ENCODE measurements around the gene SAYSD1. TPM values are rescaled to one million over a fixed set of nuclear protein-coding genes. Genes with fewer than 3 reads are reported as not detected.

SAYSD1 gene
- total and polyA plus RNA-seq, 9 of the 15 experiments (the other 6 are each of a cell fraction or from before 2014, with no cell fraction given), result 3.5 to 19.1 (median 12.4) TPM

DNA sequence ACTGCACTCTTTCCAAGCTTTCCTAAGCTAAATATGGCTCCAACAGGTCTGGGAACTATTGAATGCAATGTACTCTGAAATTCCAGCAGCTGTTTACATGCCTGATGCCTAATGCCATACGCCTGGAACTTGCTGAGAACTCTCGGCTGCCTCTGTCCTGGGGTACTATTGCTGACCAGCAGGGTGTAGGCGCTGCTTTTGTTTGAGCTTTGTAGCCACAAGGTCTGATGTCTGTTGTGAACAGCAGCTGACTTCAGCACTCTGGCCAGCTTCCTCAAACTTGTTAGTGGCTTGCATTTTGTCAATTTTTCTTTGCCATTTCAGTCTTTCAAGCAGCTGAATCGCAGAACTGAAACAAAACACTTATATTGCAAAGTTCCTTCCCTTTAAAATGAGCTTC is 26.7 kb downstream of the SAYSD1 start (continued):
- TF ChIP-seq, protein P1, sequence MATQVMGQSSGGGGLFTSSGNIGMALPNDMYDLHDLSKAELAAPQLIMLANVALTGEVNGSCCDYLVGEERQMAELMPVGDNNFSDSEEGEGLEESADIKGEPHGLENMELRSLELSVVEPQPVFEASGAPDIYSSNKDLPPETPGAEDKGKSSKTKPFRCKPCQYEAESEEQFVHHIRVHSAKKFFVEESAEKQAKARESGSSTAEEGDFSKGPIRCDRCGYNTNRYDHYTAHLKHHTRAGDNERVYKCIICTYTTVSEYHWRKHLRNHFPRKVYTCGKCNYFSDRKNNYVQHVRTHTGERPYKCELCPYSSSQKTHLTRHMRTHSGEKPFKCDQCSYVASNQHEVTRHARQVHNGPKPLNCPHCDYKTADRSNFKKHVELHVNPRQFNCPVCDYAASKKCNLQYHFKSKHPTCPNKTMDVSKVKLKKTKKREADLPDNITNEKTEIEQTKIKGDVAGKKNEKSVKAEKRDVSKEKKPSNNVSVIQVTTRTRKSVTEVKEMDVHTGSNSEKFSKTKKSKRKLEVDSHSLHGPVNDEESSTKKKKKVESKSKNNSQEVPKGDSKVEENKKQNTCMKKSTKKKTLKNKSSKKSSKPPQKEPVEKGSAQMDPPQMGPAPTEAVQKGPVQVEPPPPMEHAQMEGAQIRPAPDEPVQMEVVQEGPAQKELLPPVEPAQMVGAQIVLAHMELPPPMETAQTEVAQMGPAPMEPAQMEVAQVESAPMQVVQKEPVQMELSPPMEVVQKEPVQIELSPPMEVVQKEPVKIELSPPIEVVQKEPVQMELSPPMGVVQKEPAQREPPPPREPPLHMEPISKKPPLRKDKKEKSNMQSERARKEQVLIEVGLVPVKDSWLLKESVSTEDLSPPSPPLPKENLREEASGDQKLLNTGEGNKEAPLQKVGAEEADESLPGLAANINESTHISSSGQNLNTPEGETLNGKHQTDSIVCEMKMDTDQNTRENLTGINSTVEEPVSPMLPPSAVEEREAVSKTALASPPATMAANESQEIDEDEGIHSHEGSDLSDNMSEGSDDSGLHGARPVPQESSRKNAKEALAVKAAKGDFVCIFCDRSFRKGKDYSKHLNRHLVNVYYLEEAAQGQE (IDR thresholded peaks at IDR 0.05; ENCODE audit: borderline replicate concordance), result peak; percentile 98
- TF ChIP-seq, protein P1 (CRISPR knock-in tag; IDR thresholded peaks at IDR 0.05; ENCODE audit: low read depth), result peak; percentile 95
- TF ChIP-seq MEF2A (IDR thresholded peaks at IDR 0.05; ENCODE audit: control insufficient read depth, low read depth, low read length), result no peak
- TF ChIP-seq MYC (IDR thresholded peaks at IDR 0.05; ENCODE audit: low read depth, low read length), result no peak
- no peak for TF ChIP-seq MYC (CRISPR knock-in tag; IDR thresholded peaks at IDR 0.05; ENCODE audit: borderline replicate concordance, low read depth)
- TF ChIP-seq, protein P2, sequence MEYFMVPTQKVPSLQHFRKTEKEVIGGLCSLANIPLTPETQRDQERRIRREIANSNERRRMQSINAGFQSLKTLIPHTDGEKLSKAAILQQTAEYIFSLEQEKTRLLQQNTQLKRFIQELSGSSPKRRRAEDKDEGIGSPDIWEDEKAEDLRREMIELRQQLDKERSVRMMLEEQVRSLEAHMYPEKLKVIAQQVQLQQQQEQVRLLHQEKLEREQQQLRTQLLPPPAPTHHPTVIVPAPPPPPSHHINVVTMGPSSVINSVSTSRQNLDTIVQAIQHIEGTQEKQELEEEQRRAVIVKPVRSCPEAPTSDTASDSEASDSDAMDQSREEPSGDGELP (CRISPR knock-in tag; IDR thresholded peaks at IDR 0.05; ENCODE audit: borderline replicate concordance), result peak; percentile 29; the same call in 1 of the 2 replicates
- no peak for TF ChIP-seq ERF (CRISPR knock-in tag; IDR thresholded peaks at IDR 0.05)
- TF ChIP-seq, protein P3, sequence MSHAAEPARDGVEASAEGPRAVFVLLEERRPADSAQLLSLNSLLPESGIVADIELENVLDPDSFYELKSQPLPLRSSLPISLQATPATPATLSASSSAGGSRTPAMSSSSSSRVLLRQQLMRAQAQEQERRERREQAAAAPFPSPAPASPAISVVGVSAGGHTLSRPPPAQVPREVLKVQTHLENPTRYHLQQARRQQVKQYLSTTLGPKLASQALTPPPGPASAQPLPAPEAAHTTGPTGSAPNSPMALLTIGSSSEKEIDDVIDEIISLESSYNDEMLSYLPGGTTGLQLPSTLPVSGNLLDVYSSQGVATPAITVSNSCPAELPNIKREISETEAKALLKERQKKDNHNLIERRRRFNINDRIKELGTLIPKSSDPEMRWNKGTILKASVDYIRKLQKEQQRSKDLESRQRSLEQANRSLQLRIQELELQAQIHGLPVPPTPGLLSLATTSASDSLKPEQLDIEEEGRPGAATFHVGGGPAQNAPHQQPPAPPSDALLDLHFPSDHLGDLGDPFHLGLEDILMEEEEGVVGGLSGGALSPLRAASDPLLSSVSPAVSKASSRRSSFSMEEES (CRISPR knock-in tag; IDR thresholded peaks at IDR 0.05), result no peak
- TF ChIP-seq ZNF197 (CRISPR knock-in tag; IDR thresholded peaks at IDR 0.05; ENCODE audit: low read depth), result no peak
- TF ChIP-seq ZBTB34 (CRISPR knock-in tag; IDR thresholded peaks at IDR 0.05), result no peak
- TF ChIP-seq, protein P4, sequence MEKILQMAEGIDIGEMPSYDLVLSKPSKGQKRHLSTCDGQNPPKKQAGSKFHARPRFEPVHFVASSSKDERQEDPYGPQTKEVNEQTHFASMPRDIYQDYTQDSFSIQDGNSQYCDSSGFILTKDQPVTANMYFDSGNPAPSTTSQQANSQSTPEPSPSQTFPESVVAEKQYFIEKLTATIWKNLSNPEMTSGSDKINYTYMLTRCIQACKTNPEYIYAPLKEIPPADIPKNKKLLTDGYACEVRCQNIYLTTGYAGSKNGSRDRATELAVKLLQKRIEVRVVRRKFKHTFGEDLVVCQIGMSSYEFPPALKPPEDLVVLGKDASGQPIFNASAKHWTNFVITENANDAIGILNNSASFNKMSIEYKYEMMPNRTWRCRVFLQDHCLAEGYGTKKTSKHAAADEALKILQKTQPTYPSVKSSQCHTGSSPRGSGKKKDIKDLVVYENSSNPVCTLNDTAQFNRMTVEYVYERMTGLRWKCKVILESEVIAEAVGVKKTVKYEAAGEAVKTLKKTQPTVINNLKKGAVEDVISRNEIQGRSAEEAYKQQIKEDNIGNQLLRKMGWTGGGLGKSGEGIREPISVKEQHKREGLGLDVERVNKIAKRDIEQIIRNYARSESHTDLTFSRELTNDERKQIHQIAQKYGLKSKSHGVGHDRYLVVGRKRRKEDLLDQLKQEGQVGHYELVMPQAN (IDR thresholded peaks at IDR 0.05; ENCODE audit: borderline replicate concordance), result no peak
- TF ChIP-seq SMAD2 (IDR thresholded peaks at IDR 0.05; ENCODE audit: low read depth, low read length), result no peak
- no peak for TF ChIP-seq ARNT (IDR thresholded peaks at IDR 0.05)
- TF ChIP-seq ZNF507 (tag; conservative IDR thresholded peaks at IDR 0.05), result no peak
- no peak for TF ChIP-seq BCOR (IDR thresholded peaks at IDR 0.05)
